H4 (cell line): ENCODE measurements around the gene ANK3. TPM values are rescaled to one million over a fixed set of nuclear protein-coding genes. Genes with fewer than 3 reads are reported as not detected.

Source experiments
- DNase-seq: peaks from one replicate; pipeline ENCODE4 v3.0.0-alpha.2; 2015; ENCODE audit warnings: low spot score
- total RNA-seq: library from RNA; depleted of rRNA; stranded (reverse); fragments of >200 nt; shearing (Covaris generic); gene quantifications from 2 replicates; pipeline ENCODE4 v1.2.3, GENCODE V29; 2014

The ANK3 gene
- total RNA-seq, 1 experiment from 2014 or later, result 10.2 TPM

- DNase-seq, result no peak
Observed at GRCh38 chr10:60175441-60175971, 214.2 kb downstream of the ANK3 start.

GRCh38 chr10:60172363-60172990 is 217.2 kb downstream of the ANK3 start:
- DNase-seq, result no peak

GRCh38 chr10:60171436-60172013 is 218.2 kb downstream of the ANK3 start:
- no peak for DNase-seq

- DNase-seq, result peak; percentile 44
Observed at GRCh38 chr10:60170250-60170649, 219.4 kb downstream of the ANK3 start.

- no peak for DNase-seq
Observed at GRCh38 chr10:60169111-60169510, 220.6 kb downstream of the ANK3 start.

GRCh38 chr10:60167050-60167449 is 222.6 kb downstream of the ANK3 start:
- DNase-seq, result no peak

- no peak for DNase-seq
Observed at GRCh38 chr10:60163786-60164185, 225.9 kb downstream of the ANK3 start.

GRCh38 chr10:60162631-60163030 is 227.0 kb downstream of the ANK3 start:
- DNase-seq, result no peak

- DNase-seq, result no peak
Observed at GRCh38 chr10:60155943-60156683, 233.6 kb downstream of the ANK3 start.

GRCh38 chr10:60155099-60155877 is 234.4 kb downstream of the ANK3 start:
- no peak for DNase-seq

- DNase-seq, result no peak
Observed at GRCh38 chr10:60149003-60149402, 240.7 kb downstream of the ANK3 start.

- DNase-seq, result peak; percentile 75
Observed at GRCh38 chr10:60148266-60148840, 241.3 kb downstream of the ANK3 start.

GRCh38 chr10:60147576-60148265 is 242.0 kb downstream of the ANK3 start:
- no peak for DNase-seq

GRCh38 chr10:60147025-60147424 is 242.7 kb downstream of the ANK3 start:
- DNase-seq, result no peak

- DNase-seq, result no peak
Observed at GRCh38 chr10:60144099-60144498, 245.6 kb downstream of the ANK3 start.

GRCh38 chr10:60142736-60143135 is 246.9 kb downstream of the ANK3 start:
- no peak for DNase-seq

- DNase-seq, result no peak
Observed at GRCh38 chr10:60141896-60142559, 247.6 kb downstream of the ANK3 start.

- DNase-seq, result peak; percentile 26
Observed at GRCh38 chr10:60140651-60141632, 248.7 kb downstream of the ANK3 start.
